ENCODE results near the gene SPEM1.

GRCh38 chr17:7383371-7383741 is 36.8 kb upstream of the SPEM1 start:
- TF ChIP-seq CTCF (IDR thresholded peaks at IDR 0.05) (no peak), POLR2AphosphoS5 (IDR thresholded peaks at IDR 0.05) (no peak), POLR2A (IDR thresholded peaks at IDR 0.05) (no peak), EP300 (IDR thresholded peaks at IDR 0.05) (no peak)

All from gastroesophageal sphincter (tissue), 3 donors.